K562 (cell line): Measurements from ENCODE around the gene TRPM2. TPM values are rescaled to one million over a fixed set of nuclear protein-coding genes. Genes with fewer than 3 reads are reported as not detected.

Experiments
- ATAC-seq: fragments of 200-7000 bp; cut with Tn5 transposase; 3 replicates; pipeline ENCODE4 v1.9.1; 2020; ENCODE audit warnings: moderate library complexity
- BruUV-seq: library from RNA; stranded (reverse); fragments of 400-500 nt; replicated peaks from 2 replicates; lab custom pipeline; 2021; lab: Mats Ljungman, UMichigan
- CTCF ChIA-PET: fragments of 300-600 bp; formaldehyde crosslinking; extraction: SDS; loops from one replicate; lab custom pipeline; 2021; ENCODE audit warnings: low intra/inter-chr PET ratio; lab: Yijun Ruan, JAX
- POLR2A ChIA-PET: fragments of 300-600, 350-650 bp; sonication (Branson Sonifier 250); formaldehyde crosslinking; extraction: SDS; loops from one replicate; lab custom pipeline; 2021; ENCODE audit warnings: antibody characterized with exemption, inconsistent platforms; lab: Yijun Ruan, JAX
- DNase-seq, 4 experiments: peaks; one replicate each; pipeline versions ENCODE4 v3.0.0 to v3.0.0-alpha.2; 2011 to 2018; ENCODE audit warnings: low spot score in 3 of 4, mixed read lengths in 3 of 4; ENCODE audit errors: extremely low read depth in 1 of 4
- FAIRE-seq: peaks from 2 replicates; lab custom pipeline; 2011; peaks lifted over from hg19 to GRCh38; lab: Jason Lieb, UNC
- H2AFZ ChIP-seq: 2 replicates; pipeline ENCODE4 v1.6.0; 2011; ENCODE audit warnings: low read depth, low read length, control low read depth, inconsistent platforms
- H3K27ac ChIP-seq: fragments of 200-600 bp; 3 replicates; pipeline ENCODE4 v1.8.0; 2011; ENCODE audit warnings: low read depth, mild to moderate bottlenecking, control low read depth, inconsistent platforms, low read length, moderate library complexity, mixed read lengths; ENCODE audit errors: extremely low read depth
- H3K27me3 ChIP-seq, 2 experiments: fragments of 300-600 bp in 1 of 2; 2 replicates in 1 of 2; 3 replicates in 1 of 2; pipeline versions ENCODE4 v1.6.0 to v1.8.0; 2011; ENCODE audit warnings: inconsistent platforms in 2 of 2, low read length in 2 of 2, mild to moderate bottlenecking in 1 of 2, mixed read lengths in 1 of 2, moderate library complexity in 1 of 2; ENCODE audit not compliant: control insufficient read depth in 2 of 2, insufficient read depth in 2 of 2
- H3K36me3 ChIP-seq: fragments of 300-600 bp; 3 replicates; pipeline ENCODE4 v1.8.0; 2011; ENCODE audit warnings: mild to moderate bottlenecking, low read length, inconsistent platforms; ENCODE audit not compliant: control insufficient read depth, insufficient read depth
- H3K4me1 ChIP-seq, 2 experiments: fragments of 200-600 bp in 1 of 2; replicated peaks in 1 of 2; 2 replicates in 1 of 2; 3 replicates in 1 of 2; pipeline versions ENCODE4 v1.5.1 to v1.8.0; 2011; ENCODE audit warnings: inconsistent platforms in 2 of 2, low read length in 2 of 2, mild to moderate bottlenecking in 1 of 2, mixed read lengths in 1 of 2, moderate library complexity in 1 of 2; ENCODE audit not compliant: control insufficient read depth in 2 of 2, insufficient read depth in 2 of 2
- H3K4me2 ChIP-seq: 2 replicates; pipeline ENCODE4 v1.6.1; 2011; ENCODE audit warnings: low read length, control low read depth, inconsistent platforms, mixed read lengths; ENCODE audit not compliant: insufficient read depth
- H3K4me3 ChIP-seq: fragments of 200-600 bp; sonication (generic), shearing (Covaris generic); 2 replicates; pipeline ENCODE4 v1.5.1; 2016; ENCODE audit warnings: control low read depth, inconsistent platforms
- H3K79me2 ChIP-seq: fragments of 200-600 bp; 3 replicates; pipeline ENCODE4 v1.8.0; 2011; ENCODE audit warnings: low read length, inconsistent platforms; ENCODE audit not compliant: control insufficient read depth, insufficient read depth
- H3K9ac ChIP-seq, 2 experiments: 2 replicates each; pipeline versions ENCODE4 v1.6.0 to v1.6.1; 2011; ENCODE audit warnings: low read depth in 2 of 2, low read length in 2 of 2, control low read depth in 1 of 2, inconsistent platforms in 1 of 2, mild to moderate bottlenecking in 1 of 2, mixed read lengths in 1 of 2; ENCODE audit not compliant: insufficient read depth in 1 of 2
- H3K9me1 ChIP-seq: one replicate; pipeline ENCODE4 v1.6.0; 2011; ENCODE audit warnings: inconsistent platforms, mild to moderate bottlenecking, low read length, moderate library complexity; ENCODE audit not compliant: control insufficient read depth, insufficient read depth
- H3K9me3 ChIP-seq: replicated peaks from 2 replicates; pipeline ENCODE4 v1.5.1; 2011; ENCODE audit warnings: low read depth, low read length, inconsistent platforms; ENCODE audit not compliant: control insufficient read depth, insufficient read depth
- H4K20me1 ChIP-seq: replicated peaks from 2 replicates; pipeline ENCODE4 v1.6.1; 2011; ENCODE audit warnings: low read length, inconsistent platforms, mixed read lengths; ENCODE audit not compliant: control insufficient read depth, insufficient read depth
- CAMTA2 ChIP-seq: fragments of 250-450 bp; sonication (Bioruptor Pico); conservative IDR thresholded peaks from 2 replicates; pipeline ENCODE4 v1.5.1; 2022
- CBX8 ChIP-seq: fragments of 200-600 bp; sonication (generic); IDR thresholded peaks from 2 replicates; pipeline ENCODE4 v1.6.1; 2012; ENCODE audit warnings: borderline replicate concordance, mixed run types, low read depth, mild to moderate bottlenecking, moderate library complexity, mixed read lengths, low read length, control low read depth, inconsistent platforms; ENCODE audit not compliant: poor library complexity, severe bottlenecking; ENCODE audit errors: extremely low read depth
- CHD1 ChIP-seq: fragments of 200-600 bp; sonication (generic); IDR thresholded peaks from one replicate; pipeline ENCODE4 v1.6.1; 2012; ENCODE audit warnings: mild to moderate bottlenecking, moderate library complexity, low read length, inconsistent platforms
- CREM ChIP-seq: IDR thresholded peaks from 2 replicates; pipeline ENCODE4 v1.6.1; 2014; ENCODE audit warnings: antibody characterized with exemption, low read depth
- EHMT2 ChIP-seq: fragments of 450-650 bp; IDR thresholded peaks from 2 replicates; pipeline ENCODE4 v1.6.1; 2018; ENCODE audit warnings: antibody characterized with exemption
- ELF2 ChIP-seq: fragments of 250-450 bp; sonication (Bioruptor Pico); IDR thresholded peaks from 2 replicates; pipeline ENCODE4 v1.5.0; 2021; ENCODE audit warnings: mild to moderate bottlenecking
- EZH2 ChIP-seq: IDR thresholded peaks from 2 replicates; pipeline ENCODE4 v1.6.1; 2012; ENCODE audit warnings: low read depth, mild to moderate bottlenecking, inconsistent platforms, low read length, borderline replicate concordance
- HDAC1 ChIP-seq, 2 experiments: fragments of 450-650 bp; IDR thresholded peaks; 2 replicates each; pipeline ENCODE4 v1.6.1; 2016 to 2017; ENCODE audit warnings: inconsistent platforms in 1 of 2, mild to moderate bottlenecking in 1 of 2, moderate library complexity in 1 of 2
- HDAC6 ChIP-seq: IDR thresholded peaks from 2 replicates; pipeline ENCODE4 v1.6.1; 2012; ENCODE audit warnings: low read depth, mild to moderate bottlenecking, control low read depth, inconsistent platforms, low read length, moderate library complexity
- LCOR ChIP-seq: sonication (generic); formaldehyde crosslinking; IDR thresholded peaks from 2 replicates; pipeline ENCODE4 v1.8.0; 2022; ENCODE audit warnings: mild to moderate bottlenecking, missing genetic modification reagents
- MAX ChIP-seq: sonication (generic); formaldehyde crosslinking; IDR thresholded peaks from 2 replicates; pipeline ENCODE4 v1.9.0; 2022; ENCODE audit warnings: mild to moderate bottlenecking, missing genetic modification reagents
- NFE2 ChIP-seq: IDR thresholded peaks from 2 replicates; pipeline ENCODE4 v1.6.1; 2014; ENCODE audit warnings: antibody characterized with exemption, low read depth
- OTX1 ChIP-seq: fragments of 450-650 bp; formaldehyde crosslinking; IDR thresholded peaks from 2 replicates; pipeline ENCODE4 v1.4.0; 2022; ENCODE audit warnings: mild to moderate bottlenecking
- SIX5 ChIP-seq, 2 experiments: IDR thresholded peaks; 2 replicates each; pipeline ENCODE4 v1.6.1; 2011; ENCODE audit warnings: low read length in 2 of 2, borderline replicate concordance in 1 of 2, low read depth in 1 of 2, mild to moderate bottlenecking in 1 of 2, moderate library complexity in 1 of 2; ENCODE audit not compliant: insufficient read depth in 1 of 2
- ZNF263 ChIP-seq: sonication (generic); formaldehyde crosslinking; IDR thresholded peaks from 2 replicates; pipeline ENCODE4 v1.8.0; 2022; ENCODE audit warnings: mild to moderate bottlenecking, missing genetic modification reagents, borderline replicate concordance
- ZNF76 ChIP-seq: fragments of 250-450 bp; sonication (Bioruptor Pico); IDR thresholded peaks from 2 replicates; pipeline ENCODE4 v1.4.0; 2020; ENCODE audit warnings: mild to moderate bottlenecking, moderate library complexity, borderline replicate concordance
- WGBS: fragments of 100-300 bp; shearing (Covaris generic); methylation state at CpG from one replicate; pipeline ENCODE4 v1.1.6; 2016; ENCODE audit warnings: low coverage, mixed read lengths; ENCODE audit not compliant: insufficient coverage; ENCODE audit errors: missing lambda C conversion rate; 5-methylcytosine and 5-hydroxymethylcytosine counted together
- in situ Hi-C: fragments of 300-500 bp; cut with MboI; formaldehyde crosslinking; loops from 4 replicates; pipeline ENCODE4 v1.15.0; 2018; ENCODE audit warnings: inconsistent platforms, mixed read lengths
- intact Hi-C: fragments of 100-400 bp; cut with micrococcal nuclease; formaldehyde crosslinking; loops from 2 replicates; pipeline ENCODE4 v1.14.2; 2022
- polyA plus RNA-seq, 8 experiments: library from polyadenylated mRNA; depleted of rRNA in 4 of 8; stranded (reverse) in 5 of 8; unstranded in 3 of 8; fragments of >200 nt; fragmentation: Nextera tagmentation in 2 of 8; fragmentation: Illumina TruSeq in 1 of 8; extraction: Ambion mirVana in 2 of 8; extraction: Trizol in 1 of 8; gene quantifications; 2 replicates each; pipeline versions ENCODE4 v1.2.1 to v1.2.3, GENCODE V29; 2011 to 2014; ENCODE audit warnings: inconsistent platforms in 1 of 8, missing spikeins in 1 of 8
- total RNA-seq, 7 experiments: library from RNA; depleted of rRNA in 6 of 7; stranded (reverse); fragments of >200 nt in 6 of 7; fragmentation: Illumina TruSeq in 2 of 7; extraction: Trizol in 2 of 7; gene quantifications; 2 replicates each; pipeline versions ENCODE4 v1.2.1 to v1.2.3, GENCODE V29; 2011 to 2021; ENCODE audit warnings: low replicate concordance in 1 of 7
- TF ChIP-seq, protein P1 (sequence below): fragments of 250-450 bp; sonication (Bioruptor Pico); IDR thresholded peaks from 2 replicates; pipeline ENCODE4 v1.4.0; 2020; ENCODE audit warnings: mild to moderate bottlenecking, moderate library complexity
- TF ChIP-seq, protein P2 (sequence below): sonication (generic); IDR thresholded peaks from 2 replicates; pipeline ENCODE4 v1.6.1; 2016

Gene TRPM2
- total and polyA plus RNA-seq, 9 of the 15 experiments (the other 6 are each of a cell fraction or from before 2014, with no cell fraction given): 0.33 to 2.1 (median 0.98) TPM; not detected in 2

DNA sequence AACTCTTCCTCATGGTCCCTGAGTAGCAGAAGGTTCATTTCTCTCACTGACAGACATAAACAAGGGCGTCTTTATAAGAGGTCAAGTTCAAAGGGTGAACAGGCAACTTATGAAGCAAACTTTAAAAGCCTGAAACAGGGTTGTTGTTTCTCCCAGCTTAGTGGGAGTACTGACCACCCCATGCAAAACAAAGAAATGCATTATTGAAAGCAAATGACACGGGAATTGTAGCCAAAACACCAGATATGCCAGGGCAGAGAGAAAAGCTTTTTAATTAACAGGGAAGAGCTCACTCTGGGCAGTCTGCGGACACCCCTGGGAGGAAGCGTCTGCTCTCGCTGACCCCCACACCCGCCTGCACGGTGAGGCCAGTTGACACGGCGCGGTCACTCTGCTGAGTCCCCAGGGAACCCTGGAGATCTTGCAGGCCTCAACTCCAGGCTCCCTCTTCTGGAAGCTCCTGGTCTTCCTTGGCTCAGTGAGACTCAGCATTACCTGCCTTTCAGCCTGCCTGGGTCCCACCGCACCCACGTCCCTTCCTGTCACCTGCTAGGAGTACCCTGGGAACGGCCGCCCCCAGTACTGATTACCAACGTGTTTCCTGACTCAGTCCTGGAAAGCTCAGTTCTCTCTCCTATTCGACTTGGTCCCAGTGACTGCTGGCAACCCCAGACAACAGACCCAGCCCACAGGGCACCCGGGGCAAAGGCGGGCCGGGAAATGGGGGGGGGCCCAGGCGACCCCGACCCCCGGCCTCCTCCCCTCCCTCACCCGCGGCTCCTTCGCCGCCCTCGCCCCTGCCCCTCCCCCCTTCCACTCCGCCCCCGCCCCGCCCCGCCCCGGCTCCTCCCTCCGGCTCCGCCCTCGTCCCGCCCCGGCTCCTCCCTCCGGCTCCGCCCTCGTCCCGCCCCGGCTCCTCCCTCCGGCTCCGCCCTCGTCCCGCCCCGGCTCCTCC is 15.2 kb upstream of the TRPM2 start:
- Histone ChIP-seq H3K9me1 (peaks cover 7% of the 10 kb centered on the region), H4K20me1 (peaks cover 3% of the 10 kb centered on the region; the same call in 1 of the 2 replicates), H3K4me1 (peaks cover 17 to 38% of the 10 kb centered on the region in 2 experiments; a peak in 4 of 5 replicates), H3K9ac (peak overlapping the region; percentile 48 to 91), H3K4me3 (peak overlapping the region; percentile 47), H2AFZ (peak overlapping the region; percentile 87), H3K27ac (peak overlapping the region; percentile 63; the same call in 2 of the 3 replicates), H3K36me3 (peaks cover 8% of the 10 kb centered on the region; the same call in 1 of the 3 replicates), H3K27me3 (no peaks in the 10 kb centered on the region), H3K79me2 (no peaks in the 10 kb centered on the region), H3K4me2 (peak overlapping the region; percentile 98), H3K9me3 (no peaks in the 10 kb centered on the region)
- peak; percentile 80 for FAIRE-seq
- ChIA-PET POLR2A (interaction anchor here (0.6 to 2.1 kb wide), 14 partner anchors 9 to 1426 kb away, joined by 3 to 11 read pairs (median 4); partner anchors contain the start of gene PTTG1IP), CTCF (interaction anchor here (0.6 kb wide), 1 partner anchor 13 kb away, joined by 3 read pairs; no protein-coding TSS in a partner anchor)
- ATAC-seq: peak; percentile 63
- TSS peak; percentile 68 for BruUV-seq
- DNase-seq: peak; percentile 72 to 85 (median 81)
- intact Hi-C loops (no loop called here), in situ Hi-C loops (no loop called here)
- WGBS: 9% methylated on average over 17 of the region's 47 CpGs
- TF ChIP-seq, protein P1, sequence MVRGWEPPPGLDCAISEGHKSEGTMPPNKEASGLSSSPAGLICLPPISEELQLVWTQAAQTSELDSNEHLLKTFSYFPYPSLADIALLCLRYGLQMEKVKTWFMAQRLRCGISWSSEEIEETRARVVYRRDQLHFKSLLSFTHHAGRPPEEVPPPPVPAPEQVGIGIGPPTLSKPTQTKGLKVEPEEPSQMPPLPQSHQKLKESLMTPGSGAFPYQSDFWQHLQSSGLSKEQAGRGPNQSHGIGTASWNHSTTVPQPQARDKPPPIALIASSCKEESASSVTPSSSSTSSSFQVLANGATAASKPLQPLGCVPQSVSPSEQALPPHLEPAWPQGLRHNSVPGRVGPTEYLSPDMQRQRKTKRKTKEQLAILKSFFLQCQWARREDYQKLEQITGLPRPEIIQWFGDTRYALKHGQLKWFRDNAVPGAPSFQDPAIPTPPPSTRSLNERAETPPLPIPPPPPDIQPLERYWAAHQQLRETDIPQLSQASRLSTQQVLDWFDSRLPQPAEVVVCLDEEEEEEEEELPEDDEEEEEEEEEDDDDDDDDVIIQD (CRISPR knock-in tag): peak; percentile 81; the same call in 1 of the 2 replicates
- TF ChIP-seq EZH2: no peak
- TF ChIP-seq CHD1: peak; percentile 66
- 0 out of 2 replicates have a peak, but pooled peaks have one; percentile 15 for TF ChIP-seq ZNF76 (CRISPR knock-in tag)
- no peak for TF ChIP-seq EHMT2
- 0 out of 2 replicates have a peak, but pooled peaks have one; percentile 29 for TF ChIP-seq ELF2 (CRISPR knock-in tag)
- TF ChIP-seq, protein P2, sequence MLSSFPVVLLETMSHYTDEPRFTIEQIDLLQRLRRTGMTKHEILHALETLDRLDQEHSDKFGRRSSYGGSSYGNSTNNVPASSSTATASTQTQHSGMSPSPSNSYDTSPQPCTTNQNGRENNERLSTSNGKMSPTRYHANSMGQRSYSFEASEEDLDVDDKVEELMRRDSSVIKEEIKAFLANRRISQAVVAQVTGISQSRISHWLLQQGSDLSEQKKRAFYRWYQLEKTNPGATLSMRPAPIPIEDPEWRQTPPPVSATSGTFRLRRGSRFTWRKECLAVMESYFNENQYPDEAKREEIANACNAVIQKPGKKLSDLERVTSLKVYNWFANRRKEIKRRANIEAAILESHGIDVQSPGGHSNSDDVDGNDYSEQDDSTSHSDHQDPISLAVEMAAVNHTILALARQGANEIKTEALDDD: no peak
- no peak for TF ChIP-seq HDAC6
- no peak for TF ChIP-seq LCOR (CRISPR knock-in tag)
- TF ChIP-seq ZNF263 (CRISPR knock-in tag): peak; percentile 54; the same call in 1 of the 2 replicates
- 0 out of 2 replicates have a peak, but pooled peaks have one; percentile 4 for TF ChIP-seq NFE2
- TF ChIP-seq CREM: no peak
- TF ChIP-seq MAX (CRISPR knock-in tag): peak; percentile 36; the same call in 1 of the 2 replicates
- no peak for TF ChIP-seq CBX8
- no peak for TF ChIP-seq SIX5 (IDR thresholded peaks at IDR 0.05; ENCODE audit: borderline replicate concordance in 1 of 2, insufficient read depth in 1 of 2, low read depth in 1 of 2, low read length in 2 of 2)
- TF ChIP-seq HDAC1 (IDR thresholded peaks at IDR 0.05): peak in 1 of 2 experiments; percentile 40; a peak in 1 of 4 replicates
- TF ChIP-seq CAMTA2 (CRISPR knock-in tag): no peak
- TF ChIP-seq OTX1: 0 out of 2 replicates have a peak, but pooled peaks have one; percentile 25
